HG02938 (cell line): ENCODE measurements around the gene UBE4B.

Experiments used
- ATAC-seq: cut with Tn5 transposase; IDR thresholded peaks from one replicate; pipeline ENCODE4 v1.9.1; 2021; ENCODE audit warnings: mild to moderate bottlenecking, moderate library complexity; ENCODE audit not compliant: unreplicated experiment

UBE4B gene

DNA sequence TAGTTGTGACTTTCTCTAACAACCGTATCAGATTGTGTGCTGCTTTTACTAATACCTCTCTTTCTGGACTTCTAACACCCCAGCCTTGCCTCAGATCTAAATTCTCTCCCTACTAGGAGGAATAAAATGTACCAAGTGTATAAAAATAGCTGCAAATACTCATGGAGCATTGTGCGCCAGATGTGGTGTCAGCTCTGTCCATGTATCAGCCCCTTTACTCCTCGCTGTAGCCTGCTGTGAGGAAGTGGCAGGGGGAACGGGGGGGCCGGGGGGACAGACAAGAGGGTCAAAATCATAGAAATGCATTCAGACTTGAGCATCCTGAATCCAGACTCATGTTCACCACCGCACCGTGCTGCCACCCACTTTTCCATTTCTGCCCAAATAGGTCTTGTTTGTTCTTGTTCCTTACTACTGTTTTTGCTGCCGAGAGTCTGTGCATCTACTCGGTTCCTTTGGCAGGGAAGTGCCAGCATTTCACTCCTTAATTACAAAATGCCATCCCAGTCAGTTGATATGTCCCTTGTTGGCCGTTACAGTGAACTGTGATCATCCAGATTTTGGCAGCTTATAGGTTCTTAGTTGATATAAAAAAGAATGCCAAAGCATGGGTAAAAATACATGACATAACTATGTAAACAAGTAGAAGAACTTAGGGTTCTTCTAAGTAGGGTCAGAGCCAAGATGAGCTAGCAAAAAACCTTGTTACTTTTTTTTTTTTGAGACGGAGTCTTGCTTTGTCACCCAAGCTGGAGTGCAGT is 76.4 kb downstream of the UBE4B start:
- no peak for ATAC-seq

DNA sequence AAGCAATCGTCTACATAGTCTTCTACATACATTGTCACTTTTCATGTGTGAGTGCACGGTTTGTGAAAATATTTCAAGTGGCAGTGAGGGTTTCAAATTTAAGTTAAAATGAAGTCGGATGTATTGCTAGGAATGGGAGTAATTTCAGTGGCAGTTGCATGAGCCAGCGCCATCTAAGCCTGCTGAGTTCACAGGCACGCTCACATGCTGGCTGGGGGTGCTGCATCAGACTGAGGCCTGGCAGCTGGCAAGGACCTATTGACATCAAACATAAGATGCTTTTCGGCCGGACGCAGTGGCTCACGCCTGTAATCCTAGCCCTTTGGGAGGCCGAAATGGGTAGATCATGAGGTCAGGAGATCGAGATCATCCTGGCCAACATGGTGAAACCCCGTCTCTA is 80.7 kb downstream of the UBE4B start:
- no peak for ATAC-seq

DNA sequence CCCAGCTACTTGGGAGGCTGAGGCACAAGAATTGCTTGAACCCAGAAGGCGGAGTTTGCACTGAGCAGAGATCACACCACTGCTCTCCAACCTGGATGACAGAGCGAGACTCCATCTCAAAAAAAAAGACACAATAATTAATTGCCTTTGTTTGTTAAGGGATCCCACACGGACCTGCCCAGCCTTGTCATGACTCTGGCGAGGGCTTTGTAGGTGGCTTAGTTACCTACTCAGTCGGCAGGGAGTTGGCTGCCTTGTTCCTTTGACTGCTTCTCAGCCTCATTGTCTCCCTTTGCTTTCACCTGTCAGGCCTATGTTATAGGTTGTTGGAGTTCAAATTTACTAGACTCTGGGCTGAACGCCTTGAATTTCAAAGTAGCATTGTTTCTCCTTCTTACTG is 82.0 kb downstream of the UBE4B start:
- ATAC-seq = no peak

DNA sequence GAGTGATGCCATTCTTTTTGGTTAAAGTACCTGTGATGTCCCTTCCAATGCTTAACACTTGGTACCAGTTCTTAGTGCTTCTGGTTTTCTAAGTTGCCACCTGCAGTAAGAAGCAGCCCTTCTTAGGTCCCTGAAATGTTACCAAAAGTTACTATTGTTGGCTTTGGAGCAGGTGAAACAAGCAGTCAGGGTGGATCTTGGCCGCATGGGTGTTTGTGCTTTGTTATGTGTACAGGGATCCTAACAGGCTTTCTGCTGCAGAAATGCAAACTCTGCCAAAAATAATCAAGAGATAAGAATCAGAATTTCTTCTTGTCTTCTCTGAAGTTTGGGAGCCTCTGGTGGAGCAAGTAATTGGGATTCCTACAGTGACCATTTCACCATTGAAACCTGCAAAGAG is 84.4 kb downstream of the UBE4B start:
- no peak for ATAC-seq

DNA sequence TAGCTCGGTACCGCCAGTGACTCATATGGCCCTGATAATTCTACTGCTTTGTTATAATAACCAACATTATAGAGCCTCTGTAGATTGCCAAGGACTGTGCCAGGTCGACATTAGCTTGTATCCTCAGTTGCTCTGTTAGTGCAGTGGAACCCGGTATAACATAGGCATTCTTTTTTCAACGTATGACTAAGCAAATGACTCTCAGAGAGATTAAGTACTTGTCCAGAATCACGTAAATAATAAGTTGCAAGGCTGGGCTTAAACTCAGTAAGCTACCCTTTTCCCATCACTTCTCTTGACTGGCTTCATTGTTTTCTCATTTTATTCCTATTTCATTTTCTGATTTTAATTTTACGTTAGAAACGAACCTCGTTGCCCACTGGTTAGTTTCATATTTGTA is 85.1 kb downstream of the UBE4B start:
- ATAC-seq = no peak

DNA sequence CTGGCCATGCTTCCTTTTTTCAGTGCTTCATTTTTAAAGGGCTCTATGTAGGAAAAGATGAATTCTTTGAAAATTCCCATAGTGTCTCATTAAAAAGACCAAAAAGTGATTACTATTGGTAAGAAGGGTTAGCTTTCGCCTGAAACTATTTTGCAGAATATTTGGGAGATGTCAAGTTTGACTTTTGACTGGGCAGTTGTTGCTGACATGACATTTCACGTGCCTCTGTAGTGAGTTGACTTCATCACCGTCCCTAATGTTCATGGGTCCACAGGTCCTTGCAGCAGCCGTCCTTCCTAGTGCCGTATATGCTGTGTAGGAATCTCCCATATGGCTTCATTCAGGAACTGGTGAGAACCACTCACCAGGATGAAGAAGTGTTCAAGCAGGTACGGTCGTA is 88.9 kb downstream of the UBE4B start:
- ATAC-seq = no peak

DNA sequence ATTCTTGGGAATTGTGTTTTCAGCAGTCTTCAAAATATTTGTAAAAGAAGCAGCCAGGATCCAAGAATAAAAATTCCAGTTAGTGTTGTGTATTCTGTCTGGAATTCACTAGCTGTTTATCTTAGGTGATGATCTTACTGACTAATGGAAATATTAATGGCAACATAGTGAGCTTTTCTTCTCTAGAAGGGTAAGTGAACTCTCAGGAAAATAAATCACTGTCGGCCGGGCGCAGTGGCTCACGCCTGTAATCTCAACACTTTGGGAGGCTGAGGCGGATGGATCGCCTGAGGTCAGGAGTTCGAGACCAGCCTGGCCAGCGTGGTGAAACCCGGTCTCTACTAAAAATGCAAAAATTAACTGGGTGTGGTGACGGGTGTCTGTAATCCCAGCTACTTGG is 90.2 kb downstream of the UBE4B start:
- no peak for ATAC-seq

DNA sequence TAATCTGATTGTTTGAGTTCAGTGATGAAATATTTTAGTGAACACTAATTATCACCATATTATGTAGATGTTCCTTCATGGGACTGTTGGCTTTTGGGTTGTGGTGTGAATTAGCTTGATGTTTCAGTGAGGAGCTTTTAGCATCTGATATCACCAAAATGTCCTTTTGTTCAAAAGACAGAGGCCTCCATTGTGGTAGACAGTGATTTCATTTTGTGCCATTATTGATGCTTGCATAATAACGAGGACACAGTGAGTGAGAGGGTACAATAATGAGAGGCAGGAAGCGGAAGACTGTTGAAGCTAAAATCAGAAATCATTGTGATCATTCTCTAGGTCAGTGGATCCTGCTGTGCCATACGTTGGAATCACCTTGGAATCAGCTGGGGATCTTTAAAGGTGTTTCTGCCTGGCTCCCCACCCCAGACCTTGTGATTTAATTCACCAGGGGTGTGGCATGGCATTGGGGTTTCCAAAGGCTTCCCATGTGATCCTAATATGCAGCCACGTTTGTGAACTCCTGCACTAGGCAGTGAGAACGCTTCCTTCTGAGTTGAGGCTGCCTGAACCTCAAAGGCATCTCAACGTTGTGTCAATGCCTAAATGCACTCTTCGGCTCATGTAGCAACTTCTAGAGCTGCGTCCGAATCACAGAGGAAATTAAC is 95.5 kb downstream of the UBE4B start:
- no peak for ATAC-seq

DNA sequence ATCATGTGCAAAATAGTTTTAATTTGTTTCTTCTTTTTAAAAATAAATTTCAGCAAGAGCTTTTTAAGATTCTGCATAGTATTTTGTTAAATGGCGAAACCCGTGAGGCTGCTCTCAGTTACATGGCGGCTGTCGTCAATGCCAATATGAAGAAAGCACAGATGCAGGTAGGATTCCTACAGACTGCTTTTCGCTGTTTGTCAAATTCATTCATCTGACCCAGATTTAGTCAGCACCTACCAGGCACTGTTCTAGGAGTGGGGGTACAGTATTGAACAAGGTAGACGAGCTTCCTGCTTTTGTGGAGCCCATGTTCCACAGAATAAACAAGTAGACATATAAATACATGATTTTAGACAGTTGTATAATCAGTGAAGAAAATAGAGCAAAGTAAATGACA is 99.6 kb downstream of the UBE4B start:
- ATAC-seq = no peak

DNA sequence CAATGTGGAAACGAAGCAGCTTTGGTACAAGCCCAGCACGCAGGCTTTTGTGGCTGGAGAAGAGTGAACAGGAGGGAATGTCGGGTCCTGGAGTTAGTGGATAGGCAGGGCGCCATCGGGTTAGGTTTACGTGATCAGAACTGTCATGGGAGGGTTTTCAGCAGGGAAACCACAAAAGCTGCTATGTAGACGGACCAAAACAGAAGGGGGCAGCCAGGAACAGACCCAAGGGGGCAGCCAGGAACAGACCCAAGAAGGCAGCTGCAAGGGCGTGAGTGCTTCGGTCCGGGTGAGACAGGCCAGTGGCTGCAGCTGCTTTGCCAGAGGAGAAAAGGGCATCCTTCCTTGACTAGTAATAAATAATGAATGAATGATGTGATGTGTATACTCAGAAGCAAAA is 100.1 kb downstream of the UBE4B start:
- no peak for ATAC-seq

DNA sequence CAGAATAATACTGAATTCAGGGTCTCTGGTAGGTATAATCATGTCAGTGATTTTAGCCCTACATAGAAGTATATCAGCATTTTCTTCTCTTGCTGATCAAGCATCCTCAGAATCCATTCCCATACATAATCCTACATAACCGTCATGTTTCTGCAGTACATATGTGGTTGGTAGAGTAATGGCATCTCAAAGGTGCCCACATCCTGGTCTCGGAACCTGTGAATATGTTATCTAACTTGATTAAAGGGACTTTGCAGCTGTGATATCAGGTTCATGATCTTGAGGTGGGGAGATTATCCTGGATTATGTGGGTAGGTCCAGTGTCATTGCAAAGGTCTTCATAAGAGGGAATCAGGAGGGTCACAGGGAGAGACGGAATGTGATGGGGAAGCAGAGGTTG is 108.2 kb downstream of the UBE4B start:
- ATAC-seq = no peak

DNA sequence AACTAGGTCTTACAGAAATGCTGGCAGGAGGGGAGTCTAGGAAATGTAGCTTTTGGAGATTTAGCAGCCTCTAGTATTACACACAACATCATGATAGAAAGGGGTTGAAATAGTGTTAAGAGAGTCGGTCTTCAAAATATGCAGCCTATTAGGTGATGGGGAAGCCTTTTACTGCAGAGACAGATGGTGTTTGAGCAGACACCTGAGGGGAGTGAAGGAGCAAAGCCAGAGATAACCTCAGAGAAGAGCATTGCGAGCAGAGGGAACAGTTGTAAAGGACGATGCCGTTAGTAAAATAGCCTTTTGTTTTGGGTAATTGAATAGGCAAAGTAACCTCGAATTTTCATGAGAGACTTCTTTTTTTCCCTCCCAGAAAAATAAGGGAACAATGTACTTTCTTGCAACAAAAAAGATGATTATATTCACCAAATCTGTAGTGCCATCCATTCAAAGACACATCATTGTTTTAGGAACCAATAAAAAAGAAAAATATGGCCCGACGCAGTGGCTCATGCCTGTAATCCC is 111.3 kb downstream of the UBE4B start:
- no peak for ATAC-seq

DNA sequence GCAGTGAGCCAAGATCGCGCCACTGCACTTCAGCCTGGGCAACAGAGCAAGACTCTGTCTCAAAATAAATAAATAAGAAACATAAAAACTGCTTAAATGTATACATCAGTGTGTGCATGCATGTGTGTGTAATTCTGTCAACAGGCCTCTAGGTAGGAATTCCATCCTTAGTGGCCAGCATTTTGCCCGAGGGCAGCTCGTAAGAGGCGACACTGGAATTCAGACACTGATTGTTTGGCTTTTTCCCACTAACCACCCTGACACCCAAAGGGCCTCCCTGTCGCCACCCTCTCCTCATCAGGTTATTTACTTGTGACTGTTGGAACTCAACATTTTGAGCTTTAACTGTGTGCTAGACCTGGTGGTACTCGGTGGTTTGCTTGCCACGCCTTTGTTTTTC is 113.6 kb downstream of the UBE4B start:
- ATAC-seq = no peak

DNA sequence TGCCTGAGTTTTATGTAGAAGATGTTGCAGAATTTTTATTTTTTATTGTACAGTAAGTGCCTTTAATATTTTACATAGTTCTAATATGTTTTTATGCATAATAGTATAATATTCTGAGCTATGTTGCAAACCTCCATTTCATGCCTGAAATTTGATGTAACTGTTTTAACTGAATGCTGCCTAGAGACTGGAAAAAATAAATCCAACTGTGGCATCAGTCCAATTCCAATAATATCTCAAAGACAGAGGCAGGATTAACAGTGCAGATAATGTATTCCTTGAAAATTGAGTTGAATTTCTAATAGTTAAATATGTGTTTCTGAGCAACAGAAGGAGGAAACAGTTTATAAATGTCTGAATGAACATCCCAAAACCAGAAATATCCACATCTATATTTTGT is 116.5 kb downstream of the UBE4B start:
- no peak for ATAC-seq

DNA sequence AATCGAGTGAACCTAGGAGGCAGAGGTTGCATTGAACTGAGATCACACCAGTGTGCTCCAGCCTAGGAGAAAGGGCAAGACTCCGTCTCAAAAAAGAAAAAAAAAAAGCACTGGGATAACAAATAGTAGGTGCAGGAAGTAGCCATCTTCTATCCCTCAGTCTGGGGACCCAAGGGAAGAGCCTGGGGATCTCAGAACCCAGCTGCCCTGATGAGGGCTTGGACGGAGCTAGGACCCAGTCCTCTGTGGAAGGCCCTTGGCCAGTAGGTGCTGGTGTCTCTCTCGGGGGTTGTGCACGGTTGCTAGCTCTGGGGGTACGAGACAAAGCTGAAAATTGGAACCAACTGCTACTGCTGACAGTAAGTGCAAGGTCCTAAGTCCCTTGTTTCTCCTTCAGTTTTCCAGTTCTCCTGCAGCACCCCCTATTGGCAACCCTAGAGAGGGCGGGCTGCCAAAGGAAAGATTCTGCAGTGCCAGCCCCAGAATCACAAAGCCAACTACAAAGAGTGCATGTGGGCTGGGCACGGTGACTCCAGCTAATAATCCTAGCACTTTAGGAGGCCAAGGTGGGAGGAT is 120.0 kb downstream of the UBE4B start:
- no peak for ATAC-seq

DNA sequence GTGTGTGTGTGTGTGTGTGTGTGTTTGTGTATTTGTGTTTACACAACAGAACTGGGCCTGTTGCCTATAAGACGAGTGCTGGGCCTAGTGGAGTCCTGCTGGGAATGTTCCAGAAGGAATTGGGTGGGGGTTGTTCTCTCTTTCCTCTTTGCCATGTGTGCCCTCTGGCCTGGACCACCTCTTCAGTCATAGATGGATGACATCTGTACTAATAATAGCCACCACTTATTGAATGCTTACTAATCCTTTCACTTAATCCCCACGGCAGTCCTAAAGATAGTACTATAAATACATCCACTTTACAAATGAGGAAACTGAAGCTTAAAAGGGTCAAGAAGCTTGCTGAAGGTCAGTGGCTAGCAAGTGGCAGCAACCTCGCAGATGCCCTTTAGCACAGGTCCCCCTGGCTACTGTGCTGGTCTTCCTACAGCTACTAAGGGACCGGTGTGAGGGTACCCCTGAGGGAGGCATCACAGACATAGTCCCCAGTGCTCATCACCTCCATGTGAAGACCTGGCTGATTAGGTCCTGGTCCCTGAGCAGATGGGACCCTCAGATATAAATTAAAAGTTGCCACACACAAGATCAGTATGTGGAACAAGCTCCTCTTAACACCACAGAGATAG is 122.4 kb downstream of the UBE4B start:
- no peak for ATAC-seq

DNA sequence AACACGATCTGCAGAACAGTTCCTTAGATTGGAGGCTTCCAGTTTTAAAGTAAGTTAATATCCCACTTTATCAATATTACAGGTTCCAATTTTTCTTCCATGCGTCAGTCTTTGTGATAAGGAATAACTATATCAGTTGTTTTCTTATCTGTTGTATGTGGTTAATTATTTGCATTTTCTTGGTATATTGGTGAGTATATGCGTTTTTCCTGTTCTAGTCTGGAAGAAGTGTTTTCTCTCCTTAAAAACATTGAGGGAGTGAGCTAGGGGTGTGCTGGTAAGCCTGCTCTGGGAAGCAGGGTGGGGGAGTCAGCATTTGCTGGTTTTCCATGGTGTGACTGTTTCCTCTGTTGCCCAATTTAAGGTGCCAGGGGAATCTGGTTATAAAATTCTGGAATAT is 127.4 kb downstream of the UBE4B start:
- no peak for ATAC-seq

DNA sequence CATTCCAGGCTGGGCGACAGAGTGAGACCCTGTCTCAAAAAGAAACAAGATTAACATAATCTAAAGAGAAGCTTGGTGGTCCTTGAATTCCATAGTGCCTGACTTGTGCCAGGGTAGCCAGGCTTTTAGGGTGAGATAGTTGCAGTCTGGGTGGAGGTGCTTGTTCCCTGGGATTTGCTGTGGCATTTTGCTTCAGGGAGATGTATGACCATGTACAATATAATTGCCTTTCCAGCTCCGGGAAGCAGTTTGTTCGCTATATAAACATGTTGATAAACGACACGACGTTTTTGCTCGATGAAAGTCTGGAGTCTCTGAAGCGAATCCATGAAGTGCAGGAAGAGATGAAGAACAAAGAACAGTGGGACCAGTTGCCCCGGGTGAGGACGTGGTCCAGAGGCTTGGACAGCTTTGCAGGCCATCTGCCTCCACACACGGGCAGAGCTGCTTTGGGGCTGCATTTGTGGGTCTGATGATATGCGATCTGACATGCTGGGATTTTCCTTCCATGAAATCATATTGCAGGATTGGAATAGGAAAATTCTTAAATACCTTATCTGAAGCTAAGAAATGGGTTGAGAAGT is 128.2 kb downstream of the UBE4B start:
- ATAC-seq = no peak

DNA sequence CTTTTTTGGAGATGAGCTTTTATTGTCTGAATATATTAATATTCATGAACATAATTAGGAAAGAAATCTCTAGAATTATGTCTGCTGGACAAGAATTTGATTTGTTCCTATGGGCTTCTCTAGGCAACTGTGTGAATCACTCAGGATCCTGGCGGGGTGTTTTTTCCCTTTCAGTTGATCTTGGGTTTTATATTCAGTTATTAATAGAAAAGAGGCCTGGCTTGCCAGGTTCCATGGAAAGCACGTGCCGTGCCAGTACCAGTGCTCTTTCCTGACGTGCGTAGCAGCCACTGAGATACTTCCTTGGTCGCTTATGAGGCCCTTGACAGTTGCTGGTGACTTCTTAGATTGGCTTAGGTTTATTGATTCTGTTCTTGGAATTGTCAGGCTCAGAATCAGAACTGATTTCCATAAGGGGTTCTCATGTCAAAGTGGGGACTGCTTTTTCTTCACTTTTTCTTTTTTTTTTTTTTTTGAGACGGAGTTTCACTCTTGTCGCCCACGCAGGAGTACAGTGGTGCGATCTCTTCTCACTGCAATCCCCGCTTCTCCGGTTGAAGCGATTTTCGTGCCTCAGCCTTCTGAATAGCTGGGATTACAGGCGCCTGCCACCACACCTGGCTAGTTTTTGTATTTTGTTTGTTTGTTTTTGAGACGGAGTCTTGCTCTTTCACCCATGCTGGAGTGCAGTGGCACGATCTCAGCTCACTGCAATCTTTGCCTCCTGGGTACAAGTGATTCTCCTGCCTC is 129.0 kb downstream of the UBE4B start:
- no peak for ATAC-seq

DNA sequence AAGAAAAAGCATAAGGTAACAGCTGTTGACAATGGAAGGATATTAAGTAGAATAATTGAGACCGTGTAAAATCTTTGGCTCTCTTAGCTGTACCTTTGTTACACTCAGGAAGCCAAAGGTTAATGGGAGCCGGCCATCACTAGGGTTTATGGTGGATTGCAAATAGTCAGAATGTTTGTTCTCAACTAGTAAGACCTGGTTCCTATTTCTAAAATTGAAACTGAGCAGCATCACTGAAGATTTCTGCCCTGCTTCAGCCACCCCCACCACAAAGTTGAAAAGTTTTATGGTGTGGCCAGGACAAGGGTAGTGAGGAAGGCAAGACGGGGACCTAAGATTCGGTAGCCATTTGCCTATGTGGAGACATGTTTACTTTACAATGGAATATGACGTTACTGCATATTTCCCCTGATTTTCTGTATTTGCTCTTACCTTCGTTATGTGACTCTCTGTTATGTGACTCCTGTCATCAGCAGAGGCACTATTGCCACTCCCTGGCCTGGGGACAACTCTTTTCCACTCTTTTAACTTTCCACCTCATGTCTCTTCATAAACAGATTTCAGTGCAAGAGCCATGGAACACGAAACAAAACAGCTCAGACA is 136.3 kb downstream of the UBE4B start:
- no peak for ATAC-seq
